GM18508 (cell line): ENCODE results near the gene PCOLCE2.
"Not testable (repeated sequence)": the region's sequence is repeated elsewhere in the genome, so short reads cannot be mapped to it uniquely, and the experiment has no call there.

ENCODE experiments used
- ATAC-seq: cut with Tn5 transposase; IDR thresholded peaks from one replicate; pipeline ENCODE4 v1.9.1; 2021; ENCODE audit warnings: moderate number of reproducible peaks; ENCODE audit not compliant: insufficient read depth, unreplicated experiment

Gene PCOLCE2

GRCh38 chr3:142875099-142875498, 13.8 kb downstream of the PCOLCE2 start:
- no peak for ATAC-seq

- not testable (repeated sequence) for ATAC-seq
Observed at GRCh38 chr3:142868382-142868781, 20.5 kb downstream of the PCOLCE2 start.

GRCh38 chr3:142866841-142867631, 21.8 kb downstream of the PCOLCE2 start:
- ATAC-seq, result no peak

- no peak for ATAC-seq
Observed at GRCh38 chr3:142863930-142864920, 24.7 kb downstream of the PCOLCE2 start.

- ATAC-seq, result no peak
Observed at GRCh38 chr3:142863010-142863817, 25.7 kb downstream of the PCOLCE2 start.

GRCh38 chr3:142861926-142862325, 27.0 kb downstream of the PCOLCE2 start:
- no peak for ATAC-seq

- ATAC-seq, result no peak
Observed at GRCh38 chr3:142858043-142858442, 30.8 kb downstream of the PCOLCE2 start.

- ATAC-seq, result no peak
Observed at GRCh38 chr3:142857056-142857455, 31.8 kb downstream of the PCOLCE2 start.

GRCh38 chr3:142853270-142854168, 35.4 kb downstream of the PCOLCE2 start:
- no peak for ATAC-seq

GRCh38 chr3:142852009-142852408, 36.9 kb downstream of the PCOLCE2 start:
- no peak for ATAC-seq

GRCh38 chr3:142850395-142851023, 38.4 kb downstream of the PCOLCE2 start:
- ATAC-seq, result no peak

GRCh38 chr3:142849148-142849547, 39.7 kb downstream of the PCOLCE2 start:
- ATAC-seq, result no peak

GRCh38 chr3:142846779-142847577, 41.9 kb downstream of the PCOLCE2 start:
- no peak for ATAC-seq

- ATAC-seq, result peak; percentile 65
Observed at GRCh38 chr3:142844339-142844977, 44.4 kb downstream of the PCOLCE2 start.

GRCh38 chr3:142839831-142840230, 49.1 kb downstream of the PCOLCE2 start:
- ATAC-seq, result no peak

GRCh38 chr3:142837526-142837925, 51.4 kb downstream of the PCOLCE2 start:
- ATAC-seq, result no peak

GRCh38 chr3:142828703-142829305, 60.1 kb downstream of the PCOLCE2 start:
- no peak for ATAC-seq
